Mucosa of stomach (tissue), 1 donor: Measurements from ENCODE around the gene SUCLA2.

ENCODE experiments used
- H3K27me3 ChIP-seq: one replicate; pipeline ENCODE4 v1.7.0; 2013; ENCODE audit warnings: mild to moderate bottlenecking, low read length; ENCODE audit not compliant: control insufficient read depth, insufficient read depth
- H3K36me3 ChIP-seq: one replicate; pipeline ENCODE4 v1.7.0; 2013; ENCODE audit warnings: low read length; ENCODE audit not compliant: control insufficient read depth, insufficient read depth
- H3K4me1 ChIP-seq: one replicate; pipeline ENCODE4 v1.7.0; 2013; ENCODE audit warnings: mild to moderate bottlenecking, low read length; ENCODE audit not compliant: control insufficient read depth, insufficient read depth
- H3K4me3 ChIP-seq: one replicate; pipeline ENCODE4 v1.7.0; 2013; ENCODE audit warnings: low read length
- H3K9ac ChIP-seq: one replicate; pipeline ENCODE4 v1.7.0; 2013; ENCODE audit warnings: mild to moderate bottlenecking, low read length, moderate library complexity
- H3K9me3 ChIP-seq: one replicate; pipeline ENCODE4 v1.7.0; 2013; ENCODE audit warnings: mild to moderate bottlenecking, low read length, moderate library complexity; ENCODE audit not compliant: control insufficient read depth
- donor health status: Pancreatic carcinoma.

SUCLA2 gene

GRCh38 chr13:48001114-48001881 is at the start of gene SUCLA2:
Gene SUCLA2, minus strand, starts transcription at chr13:48001273. Its CDS starts 4 bp downstream, at chr13:48001269.
- H3K9ac ChIP-seq = peak within 1 kb of the TSS; percentile 87
- H3K27me3 ChIP-seq = no peaks in the 10 kb centered on the region
- no peaks in the 10 kb centered on the region for H3K9me3 ChIP-seq
- H3K4me3 ChIP-seq = peak within 1 kb of the TSS; percentile 72
- no peaks in the 10 kb centered on the region for H3K4me1 ChIP-seq
- no peaks in the 10 kb centered on the region for H3K36me3 ChIP-seq

- Histone ChIP-seq H3K4me3 (no peak overlapping the region), H3K9ac (no peak overlapping the region), H3K9me3 (no peaks in the 10 kb centered on the region), H3K4me1 (no peaks in the 10 kb centered on the region), H3K27me3 (no peaks in the 10 kb centered on the region), H3K36me3 (no peaks in the 10 kb centered on the region)
These were observed 49.5 kb upstream of the SUCLA2 start for GRCh38 chr13:48050550-48050949.

GRCh38 chr13:48043789-48044503 is 42.9 kb upstream of the SUCLA2 start:
- H3K4me1 ChIP-seq = no peaks in the 10 kb centered on the region
- H3K9me3 ChIP-seq = no peaks in the 10 kb centered on the region
- H3K36me3 ChIP-seq = no peaks in the 10 kb centered on the region
- H3K27me3 ChIP-seq = no peaks in the 10 kb centered on the region
- no peak overlapping the region for H3K4me3 ChIP-seq
- H3K9ac ChIP-seq = no peak overlapping the region

- H3K27me3 ChIP-seq = no peaks in the 10 kb centered on the region
- H3K4me1 ChIP-seq = no peaks in the 10 kb centered on the region
- H3K4me3 ChIP-seq = no peak overlapping the region
- H3K36me3 ChIP-seq = no peaks in the 10 kb centered on the region
- no peak overlapping the region for H3K9ac ChIP-seq
- no peaks in the 10 kb centered on the region for H3K9me3 ChIP-seq
These were observed 41.8 kb upstream of the SUCLA2 start for GRCh38 chr13:48042894-48043293.

GRCh38 chr13:48040896-48041295 is 39.8 kb upstream of the SUCLA2 start:
- no peaks in the 10 kb centered on the region for H3K27me3 ChIP-seq
- H3K9ac ChIP-seq = no peak overlapping the region
- no peaks in the 10 kb centered on the region for H3K36me3 ChIP-seq
- no peaks in the 10 kb centered on the region for H3K4me1 ChIP-seq
- no peak overlapping the region for H3K4me3 ChIP-seq
- H3K9me3 ChIP-seq = no peaks in the 10 kb centered on the region

GRCh38 chr13:48040049-48040448 is 39.0 kb upstream of the SUCLA2 start:
- Histone ChIP-seq H3K27me3 (no peaks in the 10 kb centered on the region), H3K9ac (no peak overlapping the region), H3K4me3 (no peak overlapping the region)

GRCh38 chr13:48038761-48039160 is 37.7 kb upstream of the SUCLA2 start:
- H3K9me3 ChIP-seq = no peaks in the 10 kb centered on the region
- H3K9ac ChIP-seq = no peak overlapping the region
- H3K4me1 ChIP-seq = no peaks in the 10 kb centered on the region
- no peaks in the 10 kb centered on the region for H3K36me3 ChIP-seq
- no peaks in the 10 kb centered on the region for H3K27me3 ChIP-seq
- H3K4me3 ChIP-seq = no peak overlapping the region

More at GRCh38 chr13:48040049-48040448, 39.0 kb upstream of the SUCLA2 start:
- Histone ChIP-seq H3K4me1 (no peaks in the 10 kb centered on the region), H3K36me3 (no peaks in the 10 kb centered on the region), H3K9me3 (no peaks in the 10 kb centered on the region)

GRCh38 chr13:48037346-48038173 is 36.5 kb upstream of the SUCLA2 start, which contains the start of gene NUDT15:
Gene NUDT15, plus strand, starts transcription at chr13:48037726. Its CDS starts 21 bp downstream, at chr13:48037747.
- peak within 1 kb of the TSS; percentile 70 for H3K4me3 ChIP-seq
- peak within 1 kb of the TSS; percentile 74 for H3K9ac ChIP-seq
- H3K4me1 ChIP-seq = no peaks in the 10 kb centered on the region
- H3K36me3 ChIP-seq = no peaks in the 10 kb centered on the region
- H3K27me3 ChIP-seq = no peaks in the 10 kb centered on the region
- H3K9me3 ChIP-seq = no peaks in the 10 kb centered on the region

- no peaks in the 10 kb centered on the region for H3K9me3 ChIP-seq
- no peaks in the 10 kb centered on the region for H3K36me3 ChIP-seq
- no peak overlapping the region for H3K4me3 ChIP-seq
- no peaks in the 10 kb centered on the region for H3K27me3 ChIP-seq
- no peak overlapping the region for H3K9ac ChIP-seq
- H3K4me1 ChIP-seq = no peaks in the 10 kb centered on the region
These were observed 28.8 kb upstream of the SUCLA2 start for GRCh38 chr13:48029859-48030258.

GRCh38 chr13:48028066-48028465 is 27.0 kb upstream of the SUCLA2 start:
- Histone ChIP-seq H3K27me3 (no peaks in the 10 kb centered on the region), H3K4me3 (no peak overlapping the region), H3K9ac (no peak overlapping the region), H3K4me1 (no peaks in the 10 kb centered on the region), H3K9me3 (no peaks in the 10 kb centered on the region), H3K36me3 (no peaks in the 10 kb centered on the region)

GRCh38 chr13:48019796-48020195 is 18.7 kb upstream of the SUCLA2 start:
- H3K4me1 ChIP-seq = peaks cover 8% of the 10 kb centered on the region
- no peaks in the 10 kb centered on the region for H3K36me3 ChIP-seq
- H3K9ac ChIP-seq = no peak overlapping the region
- no peak overlapping the region for H3K4me3 ChIP-seq
- no peaks in the 10 kb centered on the region for H3K27me3 ChIP-seq
- H3K9me3 ChIP-seq = no peaks in the 10 kb centered on the region

- no peak overlapping the region for H3K4me3 ChIP-seq
- H3K27me3 ChIP-seq = no peaks in the 10 kb centered on the region
- H3K9ac ChIP-seq = no peak overlapping the region
These were observed 17.6 kb upstream of the SUCLA2 start for GRCh38 chr13:48018637-48019036.

More at GRCh38 chr13:48018637-48019036, 17.6 kb upstream of the SUCLA2 start:
- H3K36me3 ChIP-seq = no peaks in the 10 kb centered on the region
- no peaks in the 10 kb centered on the region for H3K9me3 ChIP-seq
- H3K4me1 ChIP-seq = peaks cover 8% of the 10 kb centered on the region
